HG03439 (cell line): ENCODE results near the gene ERC1.

Source experiments
- ATAC-seq: cut with Tn5 transposase; IDR thresholded peaks from one replicate; pipeline ENCODE4 v1.9.1; 2021; ENCODE audit warnings: mild to moderate bottlenecking, moderate library complexity; ENCODE audit not compliant: unreplicated experiment

ERC1 gene

DNA sequence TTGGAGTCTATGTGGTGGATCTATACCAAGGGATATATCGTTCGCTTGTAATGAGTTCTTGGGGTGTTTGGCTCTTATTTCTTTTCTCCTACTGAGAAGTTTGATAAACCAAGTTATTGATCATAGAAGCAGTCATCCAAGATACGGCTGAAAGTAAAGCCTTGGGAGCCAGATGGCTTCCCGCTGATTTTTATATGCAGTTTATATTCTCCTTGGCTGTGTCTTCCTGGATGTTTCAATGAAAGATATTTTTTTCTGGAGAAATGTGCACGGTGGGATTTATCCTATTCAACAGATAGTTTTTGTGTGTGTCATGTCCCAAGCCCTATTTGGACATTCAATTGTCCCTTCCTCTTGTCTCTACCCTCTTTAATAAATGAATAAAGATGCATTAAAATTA is 289.0 kb downstream of the ERC1 start:
- ATAC-seq: no peak

- no peak for ATAC-seq
Measured at GRCh38 chr12:1281683-1282366, 290.8 kb downstream of the ERC1 start.

DNA sequence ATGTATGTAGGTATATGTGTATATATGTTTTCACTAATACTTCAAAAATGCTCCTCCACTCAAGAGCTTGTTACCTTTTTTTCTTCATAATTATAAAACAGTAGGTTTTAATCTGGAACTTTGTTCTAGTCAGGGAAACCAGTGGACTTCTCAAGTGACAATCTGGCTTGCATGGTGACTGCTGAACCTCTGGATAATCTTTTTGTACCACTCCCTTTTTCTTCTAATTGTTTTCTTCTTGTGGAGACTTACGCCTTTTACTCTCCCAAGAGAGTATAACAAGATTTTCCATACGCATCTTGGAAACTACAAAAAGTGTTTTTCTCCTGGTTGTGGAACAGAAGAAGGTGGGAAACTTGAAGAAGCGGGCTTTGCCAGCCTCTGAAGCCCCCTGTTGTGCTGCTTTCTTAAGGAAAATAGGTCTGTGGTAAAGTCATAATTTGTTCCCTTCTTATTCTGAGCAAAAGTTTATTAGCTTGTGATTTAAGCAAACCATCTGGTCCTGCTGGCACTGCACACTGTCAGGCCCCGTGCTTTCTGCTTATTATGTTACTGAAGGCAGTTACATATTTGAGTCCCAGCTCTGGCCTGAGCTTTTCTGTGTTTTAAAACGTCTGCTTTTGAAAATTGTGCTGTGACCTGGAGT is 291.8 kb downstream of the ERC1 start:
- ATAC-seq: no peak

GRCh38 chr12:1283316-1283715 is 292.3 kb downstream of the ERC1 start:
- no peak for ATAC-seq

- ATAC-seq: no peak
Measured at GRCh38 chr12:1284611-1285010, 293.6 kb downstream of the ERC1 start.

DNA sequence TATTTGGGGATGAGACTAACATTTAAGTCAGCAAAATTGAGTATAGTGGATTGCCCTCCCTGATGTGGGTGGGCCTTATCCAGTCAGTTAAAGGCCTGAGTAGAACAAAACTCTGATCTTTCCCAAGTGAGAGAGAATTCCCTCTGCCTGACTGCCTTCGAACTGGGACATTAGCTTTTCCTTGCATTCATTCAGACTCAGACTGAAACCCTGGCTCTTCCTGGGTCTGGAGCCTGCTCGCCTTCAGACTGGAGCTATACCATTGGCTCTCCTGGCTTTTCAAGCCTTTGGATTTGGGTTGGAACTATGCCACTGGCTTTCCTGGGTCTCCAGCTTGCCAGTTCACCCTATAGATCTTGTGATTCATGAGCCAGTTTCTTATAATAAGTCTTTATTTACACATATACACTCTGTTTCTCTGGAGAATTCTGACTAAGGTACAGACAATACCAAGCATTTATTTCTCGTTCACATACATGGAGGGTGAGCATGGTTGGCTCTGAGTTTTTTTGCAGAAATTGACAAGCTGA is 296.5 kb downstream of the ERC1 start:
- ATAC-seq: no peak

DNA sequence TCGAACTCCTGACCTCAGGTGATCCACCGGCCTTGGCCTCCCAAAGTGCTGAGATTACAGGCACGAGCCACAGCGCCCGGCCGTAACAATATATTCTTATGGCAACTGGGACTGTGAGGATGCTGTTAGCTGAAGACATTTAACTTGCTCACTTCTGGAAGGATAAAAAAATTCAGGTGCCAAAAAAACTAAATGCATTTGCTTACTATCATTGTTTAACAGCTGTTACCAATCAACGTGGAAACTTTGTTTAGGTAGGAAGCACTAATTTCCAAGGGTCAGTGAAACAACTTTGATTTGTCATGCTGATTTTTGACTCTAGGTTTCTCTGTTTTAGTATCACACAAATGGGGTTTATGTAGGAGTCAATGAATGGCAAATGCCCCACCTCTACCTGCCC is 297.3 kb downstream of the ERC1 start:
- ATAC-seq: no peak

- no peak for ATAC-seq
Measured at GRCh38 chr12:1289371-1290155, 298.5 kb downstream of the ERC1 start.

DNA sequence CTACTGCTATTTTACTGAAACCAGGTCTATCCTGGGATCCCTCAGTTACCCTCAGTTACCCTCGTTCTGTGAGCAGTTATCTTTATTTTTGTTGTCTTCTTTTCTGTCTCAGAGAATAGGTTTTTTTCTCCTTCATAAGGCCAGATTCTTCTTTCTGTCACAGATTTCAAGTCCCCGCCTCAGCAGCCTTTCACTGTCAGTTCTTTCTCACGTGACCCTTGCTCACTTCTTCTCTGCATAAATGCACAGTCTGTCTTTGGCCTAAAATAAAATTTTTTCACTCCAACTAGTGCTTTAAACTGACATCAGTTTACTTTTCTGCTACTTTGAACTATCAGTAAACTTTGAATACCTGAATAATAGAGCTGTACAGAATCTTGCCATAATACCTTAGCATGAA is 299.7 kb downstream of the ERC1 start:
- ATAC-seq: no peak

DNA sequence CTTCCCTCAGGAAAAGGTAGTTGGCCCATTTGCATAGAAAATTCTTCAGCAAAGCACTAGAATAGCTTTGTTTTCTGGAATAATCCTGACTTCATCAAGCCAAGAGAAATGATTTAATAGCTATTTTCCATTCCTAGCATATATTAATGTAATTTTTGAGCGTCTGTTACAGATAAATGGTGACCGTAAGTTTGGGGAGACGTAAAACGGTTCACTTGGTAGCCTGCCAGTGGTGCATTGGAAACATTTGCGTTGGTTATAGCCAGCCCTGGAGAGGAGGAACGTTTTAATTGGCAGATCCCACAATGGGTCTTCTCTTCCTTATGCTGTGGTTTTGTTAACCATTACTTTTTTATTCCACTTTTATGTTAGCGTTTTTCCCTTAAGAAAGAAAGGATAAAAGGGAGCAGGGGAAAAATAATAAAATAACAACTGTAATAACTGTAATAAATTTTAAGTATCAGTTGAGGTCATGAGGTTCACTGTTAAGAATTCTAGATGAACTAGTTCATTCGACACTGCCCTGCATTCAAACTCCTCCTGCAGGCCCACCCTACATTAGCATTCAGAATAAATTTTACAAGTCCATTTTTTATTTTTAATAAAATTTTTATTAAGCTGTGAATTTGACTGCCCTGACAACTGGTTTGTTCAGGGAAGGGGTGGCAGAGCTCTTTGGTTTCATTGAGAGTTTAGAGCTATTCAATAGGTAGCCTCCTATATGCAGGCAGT is 300.7 kb downstream of the ERC1 start:
- no peak for ATAC-seq

DNA sequence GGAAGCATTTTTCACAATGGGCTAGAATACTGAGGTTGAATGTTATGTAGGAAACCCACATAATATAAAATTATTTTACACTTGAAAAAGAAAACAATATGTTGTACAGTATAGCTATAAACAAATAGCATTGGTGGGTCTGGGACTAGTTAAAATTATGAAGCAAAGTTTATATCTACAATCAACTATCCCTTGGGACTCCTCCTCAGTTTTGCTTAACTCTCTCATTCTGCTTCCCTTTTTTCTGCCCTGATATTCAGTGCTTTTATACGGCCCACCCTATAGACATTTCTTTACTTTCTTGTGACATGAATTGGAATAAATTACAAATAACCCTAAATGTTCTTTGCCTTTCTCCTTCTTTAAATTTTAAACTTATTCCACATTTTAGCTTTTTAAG is 302.9 kb downstream of the ERC1 start:
- ATAC-seq: no peak

DNA sequence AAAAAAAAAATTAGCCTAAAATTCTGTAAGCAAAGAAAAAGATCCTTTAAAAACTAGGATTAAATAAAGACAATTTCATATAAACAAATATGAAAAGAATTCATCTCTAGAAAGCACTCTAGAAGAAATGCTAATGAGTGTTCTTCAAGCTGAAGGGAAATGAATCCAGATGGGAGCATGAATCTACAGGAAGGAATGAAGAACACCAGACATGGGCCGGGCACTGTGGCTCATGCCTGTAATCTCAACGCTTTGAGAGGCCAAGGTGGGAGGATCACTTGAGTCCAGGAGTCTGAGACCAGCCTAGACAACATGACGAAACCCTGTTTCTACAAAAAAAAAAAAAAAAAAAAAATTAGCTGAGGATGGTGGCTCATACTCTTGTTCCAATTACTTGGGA is 306.2 kb downstream of the ERC1 start:
- no peak for ATAC-seq

- no peak for ATAC-seq
Measured at GRCh38 chr12:1297639-1298175, 306.7 kb downstream of the ERC1 start.

DNA sequence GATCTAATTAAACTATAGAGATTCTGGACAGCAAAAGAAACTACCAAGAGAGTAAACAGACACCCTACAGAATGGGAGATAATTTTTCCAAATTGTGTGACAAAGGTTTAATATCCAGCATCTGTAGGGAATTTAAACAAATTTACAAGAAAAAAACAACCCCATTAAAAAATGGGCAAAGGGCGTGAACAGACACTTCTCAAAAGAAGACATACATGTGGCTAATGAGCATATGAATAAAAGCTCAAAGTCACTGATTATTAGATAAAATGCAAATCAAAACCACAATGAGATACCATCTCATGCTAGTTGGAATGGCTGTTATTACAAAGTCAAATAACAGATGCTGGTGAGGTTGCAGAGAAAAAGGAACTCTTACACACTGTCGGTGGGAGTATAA is 309.4 kb downstream of the ERC1 start:
- no peak for ATAC-seq

DNA sequence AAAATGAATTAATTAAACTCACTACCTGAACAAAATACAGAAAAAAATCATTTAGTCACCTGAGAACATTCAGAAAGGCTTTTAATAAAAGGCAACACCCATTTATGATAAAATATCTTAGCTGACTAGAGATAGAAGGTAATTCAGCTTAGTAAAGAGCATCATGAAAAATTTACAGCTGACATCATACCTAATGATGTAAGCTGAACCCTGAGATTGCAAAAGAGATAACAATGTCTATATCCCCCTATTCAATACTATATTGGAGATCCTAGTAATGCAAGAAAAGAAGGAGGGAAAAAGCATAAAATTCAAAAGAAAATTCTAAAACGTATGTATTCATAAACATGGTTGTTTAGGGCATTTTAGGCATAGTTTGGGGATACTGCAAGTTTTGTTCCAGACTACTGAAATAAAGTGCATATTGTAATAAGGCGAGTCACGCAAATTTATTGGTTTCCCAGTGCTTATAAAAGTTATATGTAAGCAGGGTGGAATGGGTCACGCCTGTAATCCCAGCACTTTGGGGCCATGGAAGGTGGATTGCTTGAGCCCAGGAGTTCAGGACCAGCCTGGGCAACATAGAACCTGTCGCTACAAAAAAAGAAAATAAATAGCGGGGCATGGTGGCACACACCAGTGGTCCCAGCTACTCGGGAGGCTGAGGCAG is 311.3 kb downstream of the ERC1 start:
- ATAC-seq: no peak

DNA sequence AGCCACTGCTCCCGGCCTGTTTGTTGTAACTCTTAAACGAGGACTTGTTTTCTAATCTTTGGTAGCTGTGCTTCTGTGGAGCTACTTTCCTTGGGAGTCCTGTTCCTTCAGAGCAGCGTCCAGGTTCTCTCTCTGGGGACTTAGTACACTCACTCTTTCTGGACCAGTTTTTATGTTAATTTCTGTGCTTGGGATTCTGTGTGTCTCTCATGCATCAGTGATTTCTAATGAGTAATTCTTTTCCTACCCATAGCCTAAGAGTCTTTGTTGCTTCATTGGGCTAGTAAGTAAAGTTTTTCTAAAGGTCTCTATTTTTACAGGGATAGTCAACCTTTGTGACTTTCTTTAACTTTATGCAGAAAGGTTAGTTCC is 314.0 kb downstream of the ERC1 start:
- ATAC-seq: no peak

- ATAC-seq: no peak
Measured at GRCh38 chr12:1305791-1306500, 314.9 kb downstream of the ERC1 start.

DNA sequence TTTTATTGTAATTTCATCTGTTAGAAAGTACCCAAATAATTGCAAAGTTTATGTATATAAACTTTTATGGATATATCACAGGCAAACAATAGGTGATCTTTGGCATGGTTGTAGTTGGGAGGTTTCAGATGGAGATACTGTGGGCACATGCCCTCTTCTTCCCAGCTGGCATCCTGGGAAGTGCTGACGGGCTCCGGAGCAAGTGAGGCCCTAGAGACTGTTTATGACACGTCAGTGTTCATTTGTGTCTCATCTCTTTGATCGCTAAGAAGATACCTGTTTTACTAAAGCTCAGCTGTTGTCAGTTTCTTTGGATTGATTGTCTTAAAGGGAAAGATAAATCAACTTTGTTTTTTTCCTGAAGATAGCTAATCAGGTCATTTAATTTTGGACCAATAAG is 315.8 kb downstream of the ERC1 start:
- no peak for ATAC-seq

DNA sequence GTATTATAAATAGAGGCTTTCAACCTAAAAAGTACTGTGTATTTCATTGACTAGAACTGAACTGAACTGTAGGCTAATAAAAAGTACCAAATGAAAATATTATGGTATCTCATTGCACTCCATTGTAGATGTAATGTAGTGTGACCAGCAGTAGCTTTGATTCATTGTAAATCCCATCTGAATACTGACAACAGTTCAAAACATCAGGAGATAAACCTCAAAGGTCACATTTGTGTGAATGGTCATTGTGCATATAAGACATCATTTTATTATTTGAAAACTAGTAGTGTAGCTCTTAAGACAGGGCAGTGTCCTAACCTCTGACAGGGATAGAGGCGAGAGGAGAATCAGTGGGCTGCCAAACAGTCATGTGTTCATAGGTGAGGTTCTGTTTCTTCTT is 316.8 kb downstream of the ERC1 start:
- no peak for ATAC-seq

DNA sequence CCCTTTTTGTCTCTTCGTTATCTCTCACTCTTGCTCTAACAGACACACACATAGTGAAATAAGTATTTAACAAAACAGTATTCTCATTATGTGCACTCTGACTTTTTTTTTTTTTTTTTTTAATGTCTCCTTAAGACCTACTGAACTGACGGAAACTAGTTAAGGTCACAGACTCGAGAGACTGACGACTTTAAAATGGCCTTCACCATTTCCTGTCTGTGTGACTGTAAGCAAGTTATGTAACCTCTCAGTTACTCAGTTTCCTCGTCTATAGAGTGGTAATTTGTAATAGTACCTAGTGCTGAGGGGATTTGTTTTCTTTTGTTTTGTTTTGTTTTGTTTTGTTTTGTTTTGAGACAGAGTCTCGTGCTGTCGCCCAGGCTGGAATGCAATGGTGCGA is 318.6 kb downstream of the ERC1 start:
- no peak for ATAC-seq
